Skin epidermis (tissue), 12 donors: ENCODE results near the gene GADD45GIP1.
"Not testable (repeated sequence)": the region's sequence is repeated elsewhere in the genome, so short reads cannot be mapped to it uniquely, and the experiment has no call there.

Experiments
- H3K27ac ChIP-seq, 21 experiments: fragments of 200-600 bp; sonication (generic) in 11 of 21; one replicate each; pipeline ENCODE4 v1.5.0; 2020; ENCODE audit warnings: mild to moderate bottlenecking in 3 of 21, inconsistent platforms in 2 of 21, moderate library complexity in 2 of 21
- H3K4me3 ChIP-seq, 7 experiments: fragments of 200-600 bp; sonication (generic) in 2 of 7; one replicate each; pipeline ENCODE4 v1.5.0; 2020; ENCODE audit warnings: inconsistent platforms in 2 of 7, mild to moderate bottlenecking in 2 of 7, moderate library complexity in 1 of 7

Gene GADD45GIP1

DNA sequence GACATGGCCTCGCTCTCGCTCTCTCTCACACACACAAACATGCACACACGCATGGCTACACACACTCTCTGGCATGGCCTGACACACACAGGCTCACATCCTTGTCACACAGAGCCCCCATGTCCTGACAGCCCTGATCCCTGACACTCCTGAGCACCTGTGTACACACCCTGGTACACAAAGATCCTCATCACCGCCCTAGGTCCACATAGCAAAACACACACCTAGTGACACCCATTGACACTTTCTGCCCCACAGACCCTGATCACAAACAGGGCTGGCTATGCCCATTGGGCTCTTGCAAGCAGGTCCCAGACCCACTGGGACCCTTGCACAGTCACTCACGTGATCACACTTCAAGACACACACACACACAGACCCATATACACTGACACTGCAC, 34.3 kb upstream of the GADD45GIP1 start:
- Histone ChIP-seq H3K27ac (no peak overlapping the region), H3K4me3 (no peak overlapping the region)

DNA sequence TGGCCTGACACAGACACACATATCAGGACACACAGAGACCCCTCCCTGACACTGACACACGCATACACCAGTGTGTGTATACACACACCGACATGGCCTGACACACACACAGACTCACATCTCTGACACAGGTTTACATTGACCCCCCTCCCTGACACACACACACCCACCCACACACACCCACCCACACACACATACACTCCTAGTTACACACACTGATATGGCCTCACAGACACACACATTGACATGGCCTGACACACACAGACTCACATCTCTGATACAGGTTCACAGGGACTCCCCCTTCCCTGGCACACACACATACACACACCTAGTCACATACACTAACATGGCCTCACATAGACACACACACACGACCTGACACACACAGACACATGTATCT, 33.8 kb upstream of the GADD45GIP1 start:
- H3K27ac ChIP-seq, result no peak overlapping the region
- no peak overlapping the region for H3K4me3 ChIP-seq

DNA sequence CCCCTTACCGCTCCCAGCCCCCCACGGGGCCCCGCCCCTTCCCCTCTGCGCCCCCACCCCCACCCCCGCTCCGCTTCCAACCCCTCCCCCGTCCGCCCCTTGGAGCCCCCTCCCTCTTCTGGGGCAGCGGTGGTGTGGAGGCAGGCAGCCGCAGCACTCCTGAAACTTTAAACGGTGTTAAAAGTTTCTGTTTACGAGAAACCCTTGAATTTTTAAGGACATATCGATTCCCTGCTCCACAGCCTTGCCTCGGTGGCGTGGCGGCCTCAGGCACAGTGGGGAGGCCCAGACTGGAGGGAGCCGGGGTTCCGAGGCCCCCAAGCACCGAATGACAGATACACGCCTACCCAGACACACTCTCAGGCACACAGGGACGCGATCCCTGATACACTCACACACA, 33.4 kb upstream of the GADD45GIP1 start:
- no peak overlapping the region for H3K4me3 ChIP-seq
- no peak overlapping the region for H3K27ac ChIP-seq

DNA sequence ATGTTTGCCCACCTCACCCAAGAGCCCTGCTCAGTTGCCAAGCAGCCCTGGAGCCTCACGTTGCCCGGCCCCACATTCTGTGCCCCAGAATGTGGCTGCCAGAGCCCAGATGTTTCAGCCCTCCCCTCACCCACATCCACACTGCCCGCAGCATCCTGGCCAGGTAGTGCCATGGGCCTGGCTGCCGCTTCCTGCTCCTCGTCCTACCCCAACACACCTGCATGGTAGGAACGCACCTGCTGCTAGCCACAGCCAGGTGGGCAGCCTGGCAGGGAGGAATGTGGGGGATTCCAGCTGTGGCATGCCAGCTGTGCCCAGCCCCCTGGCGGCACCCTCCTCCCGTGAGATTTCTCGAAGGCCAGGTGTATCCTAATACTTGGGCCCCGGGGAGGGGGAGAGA, 30.8 kb upstream of the GADD45GIP1 start:
- Histone ChIP-seq H3K27ac (no peak overlapping the region), H3K4me3 (no peak overlapping the region)

- Histone ChIP-seq H3K27ac (no peak overlapping the region), H3K4me3 (no peak overlapping the region)
Observed at GRCh38 chr19:12987190-12987589, 30.2 kb upstream of the GADD45GIP1 start.

DNA sequence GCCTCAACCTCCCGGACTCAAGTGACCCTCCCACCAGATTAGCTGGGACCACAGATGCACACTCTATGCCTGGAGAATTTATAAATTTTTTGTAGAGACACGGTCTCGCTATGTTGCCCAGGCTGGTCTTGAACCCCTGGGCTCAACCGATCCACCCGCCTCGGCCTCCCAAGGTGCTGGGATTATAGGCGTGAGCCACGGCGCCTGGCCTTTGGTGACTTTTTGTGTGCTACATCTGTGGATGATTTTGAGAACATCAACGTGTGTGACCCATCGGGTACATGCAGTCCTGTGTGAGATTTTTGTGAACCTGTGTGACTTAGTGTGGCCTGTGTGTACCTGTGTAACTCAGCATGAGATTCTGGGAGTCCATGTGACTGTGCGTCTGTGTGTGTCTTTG, 29.7 kb upstream of the GADD45GIP1 start:
- H3K27ac ChIP-seq, result no peak overlapping the region

DNA sequence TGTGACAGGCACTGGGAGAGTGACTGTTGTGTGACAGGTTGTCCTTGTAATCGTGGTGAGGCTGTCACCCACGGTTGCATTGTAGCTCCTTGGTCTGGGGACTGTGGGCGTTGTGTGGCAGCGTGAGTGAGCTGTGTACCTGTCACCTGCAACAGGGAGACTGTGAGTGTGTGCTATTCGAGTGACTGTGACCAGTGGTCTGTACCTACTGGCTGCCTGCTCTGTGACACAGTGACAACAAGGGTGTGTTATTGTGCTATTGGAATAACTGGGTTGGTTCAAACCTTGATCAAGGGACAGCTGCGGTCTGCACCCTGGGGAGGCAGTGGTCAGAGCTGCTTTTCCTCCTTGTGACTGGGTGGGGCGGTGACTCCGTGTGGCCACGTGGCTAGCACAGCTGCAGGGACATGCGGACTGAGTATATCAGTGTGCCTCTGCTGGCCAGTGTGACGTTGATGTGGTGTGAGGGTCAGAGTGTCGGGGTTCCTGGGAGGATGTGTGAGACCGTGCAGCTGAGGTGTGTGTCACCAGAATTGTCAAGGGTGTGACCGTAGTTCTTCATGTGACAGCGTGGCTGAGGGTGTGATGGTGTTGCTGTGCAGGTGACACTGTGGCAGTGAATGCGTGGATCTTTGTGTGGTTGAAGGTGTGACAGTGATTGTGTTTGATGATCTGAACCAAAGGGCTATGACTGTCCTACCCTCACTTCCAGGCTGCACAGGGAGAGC, 28.2 kb upstream of the GADD45GIP1 start:
- peak overlapping the region in 7 of 21 experiments; percentile 2 to 73 (median 59) for H3K27ac ChIP-seq

More for the DNA sequence above, 29.7 kb upstream of the GADD45GIP1 start:
- H3K4me3 ChIP-seq, result no peak overlapping the region

GRCh38 chr19:12984683-12985048, 27.6 kb upstream of the GADD45GIP1 start:
- H3K27ac ChIP-seq, result peak overlapping the region in 6 of 21 experiments; percentile 3 to 73 (median 60)
- H3K4me3 ChIP-seq, result no peak overlapping the region

More for the DNA sequence above, 28.2 kb upstream of the GADD45GIP1 start:
- H3K4me3 ChIP-seq, result no peak overlapping the region

GRCh38 chr19:12984143-12984627, 27.2 kb upstream of the GADD45GIP1 start:
- no peak overlapping the region for H3K4me3 ChIP-seq
- H3K27ac ChIP-seq, result peak overlapping the region in 4 of 21 experiments; percentile 3 to 67 (median 60)

GRCh38 chr19:12983542-12984142, 26.6 kb upstream of the GADD45GIP1 start:
- Histone ChIP-seq H3K4me3 (peak overlapping the region in 4 of 7 experiments; percentile 16 to 27 (median 20)), H3K27ac (peak overlapping the region in 2 of 21 experiments; percentile 39 to 50)

GRCh38 chr19:12983091-12983490, 26.1 kb upstream of the GADD45GIP1 start:
- H3K27ac ChIP-seq, result peak overlapping the region in 2 of 21 experiments; percentile 39 to 50
- H3K4me3 ChIP-seq, result peak overlapping the region in 4 of 7 experiments; percentile 16 to 27 (median 20)

DNA sequence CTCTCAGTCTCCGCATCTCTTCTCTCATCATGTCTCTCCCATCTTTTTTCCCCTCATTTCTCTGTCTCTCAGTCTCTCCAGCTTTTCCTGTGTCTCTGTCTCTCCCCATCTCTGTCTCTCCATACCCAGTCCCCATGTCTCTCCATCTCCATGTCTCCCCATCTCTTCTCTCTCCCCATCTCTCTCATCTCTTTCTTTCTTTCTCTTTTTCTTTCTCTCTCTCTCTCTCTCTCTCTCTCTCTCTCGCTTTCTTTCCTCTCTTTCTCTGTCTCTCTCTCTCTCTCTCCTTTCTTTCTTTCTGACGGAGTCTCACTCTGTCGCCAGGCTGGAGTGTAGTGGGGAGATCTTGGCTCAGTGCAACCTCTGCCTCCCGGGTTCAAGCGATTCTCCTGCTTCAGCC, 25.6 kb upstream of the GADD45GIP1 start:
- no peak overlapping the region for H3K27ac ChIP-seq

DNA sequence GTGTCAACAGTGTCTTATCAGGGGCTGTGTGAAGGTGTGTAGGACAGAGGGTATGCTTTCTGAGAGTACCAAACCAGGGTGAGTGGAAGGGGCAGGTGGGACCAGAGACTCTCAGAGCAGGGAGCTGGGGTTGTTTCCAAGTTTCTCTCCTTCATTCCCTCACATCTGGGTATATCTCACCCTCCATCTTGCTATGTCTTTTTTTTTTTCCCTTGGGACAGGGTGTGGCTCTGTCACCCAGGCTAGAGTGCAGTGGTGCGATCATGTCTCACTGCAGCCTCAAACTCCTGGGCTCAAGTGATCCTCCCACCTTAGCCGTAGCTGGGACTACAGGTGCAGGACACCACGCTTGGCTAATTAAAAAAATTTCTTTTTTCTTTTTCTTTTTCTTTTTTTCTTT, 23.0 kb upstream of the GADD45GIP1 start:
- Histone ChIP-seq H3K4me3 (no peak overlapping the region), H3K27ac (no peak overlapping the region)

More for the DNA sequence above, 25.6 kb upstream of the GADD45GIP1 start:
- no peak overlapping the region for H3K4me3 ChIP-seq

DNA sequence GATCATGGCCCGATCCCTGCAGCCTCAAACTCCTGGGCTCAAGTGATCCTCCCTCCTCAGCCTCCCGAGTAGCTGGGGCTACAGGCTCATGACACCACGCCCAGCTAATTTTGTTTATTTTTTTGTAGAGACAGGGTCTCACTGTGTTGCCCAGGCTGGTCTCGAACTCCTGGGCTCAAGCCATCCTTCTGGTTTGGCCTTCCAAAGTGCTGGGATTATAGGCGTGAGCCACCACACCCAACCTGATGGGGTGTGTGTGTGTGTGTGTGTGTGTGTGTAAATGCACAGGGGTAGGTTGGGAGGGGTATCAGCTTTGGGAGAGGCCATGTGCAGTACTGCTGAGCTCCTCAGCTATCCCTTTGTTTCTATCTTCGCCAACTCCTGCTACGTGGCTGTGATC, 19.1 kb upstream of the GADD45GIP1 start:
- not testable (repeated sequence) for H3K27ac ChIP-seq, H3K4me3 ChIP-seq

DNA sequence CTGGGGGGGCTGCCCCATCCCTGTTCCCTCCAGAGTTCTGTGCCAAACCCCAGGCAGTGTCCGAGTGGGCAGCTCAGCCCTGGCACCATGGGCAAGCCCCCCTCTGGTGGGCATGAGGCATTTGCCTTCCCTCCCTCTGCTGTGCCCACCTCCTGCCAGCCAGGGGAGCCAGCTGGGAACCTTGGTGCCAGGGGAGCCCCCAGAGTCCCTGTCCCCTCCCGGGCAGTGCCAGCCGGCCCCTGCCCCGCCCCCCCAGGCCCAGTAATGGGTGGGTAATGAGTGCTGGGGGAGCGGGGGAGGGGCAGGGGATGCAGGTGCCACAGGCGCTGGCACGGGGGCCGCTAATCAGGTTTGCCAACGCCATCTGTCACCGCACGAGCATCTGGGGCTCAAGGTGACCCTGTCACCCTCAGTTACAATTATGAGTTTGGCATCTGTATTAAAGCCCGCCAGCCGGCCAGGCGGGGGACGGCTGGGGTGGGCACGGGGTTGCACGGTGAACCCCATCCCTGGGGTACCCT, 18.3 kb upstream of the GADD45GIP1 start:
- Histone ChIP-seq H3K27ac (no peak overlapping the region), H3K4me3 (no peak overlapping the region)

DNA sequence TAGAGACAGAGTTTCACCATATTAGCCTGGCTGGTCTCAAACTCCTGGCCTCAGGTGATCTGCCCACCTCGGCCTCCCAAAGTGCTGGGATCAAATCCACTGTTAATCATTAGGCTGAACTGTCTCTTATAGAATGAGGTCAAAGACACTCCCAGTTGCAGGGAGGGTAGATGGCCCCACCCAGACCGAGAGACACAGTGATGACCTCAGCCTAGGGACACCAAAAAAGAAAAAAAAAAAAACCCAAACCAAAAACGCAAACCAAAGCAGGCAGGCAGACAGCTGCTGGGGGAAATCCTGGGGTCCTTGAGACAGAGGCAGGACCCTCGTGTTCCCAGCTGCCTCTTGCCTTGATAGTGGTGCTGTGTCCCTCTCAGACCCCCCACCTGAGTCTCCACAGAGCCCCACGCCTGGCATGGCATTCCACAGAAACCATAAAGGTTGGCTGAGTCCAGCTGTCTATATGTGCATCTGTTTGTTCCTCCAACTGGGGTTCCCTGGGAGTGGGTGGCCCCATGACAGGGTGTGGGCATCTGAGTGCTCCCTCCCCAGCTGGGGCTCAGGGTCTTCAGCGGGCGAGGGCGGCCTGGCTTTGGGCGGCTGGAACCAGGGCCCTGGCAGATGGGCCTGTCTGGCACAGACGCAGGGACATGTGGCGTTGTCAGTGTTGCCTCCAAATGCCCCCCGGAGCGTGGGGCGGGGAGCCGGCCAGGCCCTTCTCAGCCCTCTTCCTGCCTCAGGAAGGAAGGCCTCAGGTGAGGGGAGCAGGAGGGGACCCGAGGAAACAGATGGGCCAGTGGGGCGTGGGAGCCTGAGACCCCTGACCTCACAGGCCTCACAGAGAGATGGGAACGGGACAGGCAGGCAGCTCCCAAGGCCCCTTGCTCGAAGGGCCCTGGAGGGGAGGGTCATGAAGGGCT, 17.5 kb upstream of the GADD45GIP1 start:
- no peak overlapping the region for H3K27ac ChIP-seq
- no peak overlapping the region for H3K4me3 ChIP-seq

GRCh38 chr19:12973236-12973635, 16.2 kb upstream of the GADD45GIP1 start:
- H3K27ac ChIP-seq, result no peak overlapping the region
- no peak overlapping the region for H3K4me3 ChIP-seq

GRCh38 chr19:12970070-12970820, 13.2 kb upstream of the GADD45GIP1 start:
- H3K27ac ChIP-seq, result no peak overlapping the region
- no peak overlapping the region for H3K4me3 ChIP-seq

DNA sequence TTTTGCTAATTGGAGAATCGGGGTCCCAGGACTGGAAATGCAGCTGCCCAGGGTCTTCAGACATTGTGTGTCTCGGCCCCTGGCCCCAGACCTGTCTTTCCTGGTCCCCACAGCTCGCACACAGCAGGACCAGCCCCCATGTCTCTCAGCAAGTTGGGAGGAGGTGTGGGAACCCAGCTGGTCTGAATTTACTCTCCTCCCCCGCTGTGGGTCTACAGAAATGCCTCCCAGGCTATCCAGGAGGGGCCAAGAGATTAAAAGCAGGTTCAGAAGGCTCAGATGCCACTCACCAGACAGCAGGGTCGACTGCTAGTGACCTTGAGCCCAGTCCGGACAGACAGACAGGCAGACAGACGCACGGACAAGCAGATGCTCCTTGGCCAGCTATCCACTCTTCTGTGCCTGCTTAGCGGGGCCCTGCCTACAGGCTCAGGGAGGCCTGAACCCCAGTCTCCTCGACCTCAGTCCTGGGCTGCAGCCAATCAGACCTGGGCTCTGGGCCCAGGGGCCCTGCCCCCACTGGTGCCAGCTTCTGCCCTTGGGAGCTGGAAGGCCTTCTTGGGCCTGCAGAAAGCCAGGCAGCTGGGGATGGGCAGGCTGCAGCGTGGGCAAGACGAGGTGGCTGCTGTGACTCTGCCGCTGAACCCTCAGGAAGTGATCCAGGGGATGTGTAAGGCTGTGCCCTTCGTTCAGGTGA, 12.4 kb upstream of the GADD45GIP1 start, which contains the start of gene DAND5:
Gene DAND5 (plus strand): TSS at position 285 of the 697 bp plus-strand sequence. CDS start 85 bp downstream, at position 370.
- no peak within 1 kb of the TSS for H3K4me3 ChIP-seq

More for the DNA sequence above, 12.4 kb upstream of the GADD45GIP1 start, which contains the start of gene DAND5:
- no peak within 1 kb of the TSS for H3K27ac ChIP-seq
